Mucosa of descending colon (tissue), 3 donors: ENCODE measurements around the gene SLC9A2. TPM values are rescaled to one million over a fixed set of nuclear protein-coding genes. Genes with fewer than 3 reads are reported as not detected.

Experiments used
- ATAC-seq: fragments of 200-7000 bp; cut with Tn5 transposase; one replicate; pipeline ENCODE4 v1.9.1; 2020; ENCODE audit warnings: mild to moderate bottlenecking, moderate library complexity
- DNase-seq, 3 donors: peaks; one replicate each; pipeline ENCODE4 v3.0.0-alpha.2; 2020
- H3K36me3 ChIP-seq: fragments of 200-600 bp; one replicate; pipeline ENCODE4 v1.8.0; 2021; ENCODE audit warnings: low read depth, mild to moderate bottlenecking
- H3K4me1 ChIP-seq: fragments of 200-600 bp; one replicate; pipeline ENCODE4 v1.8.0; 2021; ENCODE audit warnings: low read depth, mild to moderate bottlenecking
- H3K4me3 ChIP-seq: fragments of 200-600 bp; one replicate; pipeline ENCODE4 v1.8.0; 2021; ENCODE audit warnings: mild to moderate bottlenecking
- H3K9me3 ChIP-seq: fragments of 200-600 bp; one replicate; pipeline ENCODE4 v1.8.0; 2021; ENCODE audit warnings: mild to moderate bottlenecking
- intact Hi-C, 2 donors: fragments of 100-400 bp; cut with DNase I in 1 of 2; cut with micrococcal nuclease in 1 of 2; formaldehyde crosslinking; loops; one replicate each; pipeline versions ENCODE4 v1.11.0 to v1.11.1; 2022; cut with DNase I, micrococcal nuclease
- total RNA-seq, 3 donors: library from RNA; stranded (reverse); fragmentation: NEBNext Ultra II Directional in 2 of 3; extraction: Animal tissue kit (Norgen Biotek cat#: 25700) in 2 of 3; gene quantifications; one replicate each; pipeline versions ENCODE4 v1.2.1 to v1.2.4, GENCODE V29; 2021 to 2023
- TF ChIP-seq, protein P1 (sequence below): fragments of 200-600 bp; IDR thresholded peaks from one replicate; pipeline ENCODE4 v1.8.0; 2022; ENCODE audit warnings: antibody characterized with exemption, mild to moderate bottlenecking
- donor health status: DM: no; HTN: no; CAD: no; lungs with moderate emphysema.
- donor health status: DM: no; HTN: no; CAD: no.
- donor health status: DM: no; HTN: yes; CAD: no.

Gene SLC9A2
- total RNA-seq, 3 donors from 2014 or later, result 32.2 to 92.9 (median 67.1) TPM

- Histone ChIP-seq H3K36me3 (no peaks in the 10 kb centered on the region), H3K4me1 (no peaks in the 10 kb centered on the region), H3K4me3 (no peak overlapping the region), H3K9me3 (no peaks in the 10 kb centered on the region)
- ATAC-seq, result peak; percentile 76
- intact Hi-C loops, result no loop called here
- TF ChIP-seq, protein P1, sequence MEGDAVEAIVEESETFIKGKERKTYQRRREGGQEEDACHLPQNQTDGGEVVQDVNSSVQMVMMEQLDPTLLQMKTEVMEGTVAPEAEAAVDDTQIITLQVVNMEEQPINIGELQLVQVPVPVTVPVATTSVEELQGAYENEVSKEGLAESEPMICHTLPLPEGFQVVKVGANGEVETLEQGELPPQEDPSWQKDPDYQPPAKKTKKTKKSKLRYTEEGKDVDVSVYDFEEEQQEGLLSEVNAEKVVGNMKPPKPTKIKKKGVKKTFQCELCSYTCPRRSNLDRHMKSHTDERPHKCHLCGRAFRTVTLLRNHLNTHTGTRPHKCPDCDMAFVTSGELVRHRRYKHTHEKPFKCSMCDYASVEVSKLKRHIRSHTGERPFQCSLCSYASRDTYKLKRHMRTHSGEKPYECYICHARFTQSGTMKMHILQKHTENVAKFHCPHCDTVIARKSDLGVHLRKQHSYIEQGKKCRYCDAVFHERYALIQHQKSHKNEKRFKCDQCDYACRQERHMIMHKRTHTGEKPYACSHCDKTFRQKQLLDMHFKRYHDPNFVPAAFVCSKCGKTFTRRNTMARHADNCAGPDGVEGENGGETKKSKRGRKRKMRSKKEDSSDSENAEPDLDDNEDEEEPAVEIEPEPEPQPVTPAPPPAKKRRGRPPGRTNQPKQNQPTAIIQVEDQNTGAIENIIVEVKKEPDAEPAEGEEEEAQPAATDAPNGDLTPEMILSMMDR, result no peak
- peak in 1 of 3 donors; percentile 31 for DNase-seq
Measured at GRCh38 chr2:102604769-102605168, 14.6 kb upstream of the SLC9A2 start.

DNA sequence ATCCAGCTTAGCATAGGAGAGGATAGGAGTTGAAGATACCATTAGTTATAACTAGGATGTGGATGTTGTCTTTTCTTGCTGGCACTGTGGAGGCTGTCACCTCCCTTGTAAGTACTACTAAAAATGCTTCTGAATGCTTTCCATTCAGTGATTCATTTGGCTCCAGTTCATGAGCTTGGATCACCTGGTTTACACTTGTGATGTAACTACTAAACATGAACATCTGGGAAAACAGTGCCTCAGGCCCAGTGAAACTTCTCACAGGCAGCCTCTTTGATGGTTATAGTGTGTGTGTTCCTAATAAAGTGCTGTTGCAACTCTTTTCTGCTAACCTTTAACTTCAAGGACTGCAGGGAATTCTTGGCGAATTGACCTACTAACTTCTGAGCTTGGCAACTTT is 13.0 kb upstream of the SLC9A2 start:
- no peaks in the 10 kb centered on the region for H3K4me1 ChIP-seq
- ATAC-seq, result peak; percentile 38

DNA sequence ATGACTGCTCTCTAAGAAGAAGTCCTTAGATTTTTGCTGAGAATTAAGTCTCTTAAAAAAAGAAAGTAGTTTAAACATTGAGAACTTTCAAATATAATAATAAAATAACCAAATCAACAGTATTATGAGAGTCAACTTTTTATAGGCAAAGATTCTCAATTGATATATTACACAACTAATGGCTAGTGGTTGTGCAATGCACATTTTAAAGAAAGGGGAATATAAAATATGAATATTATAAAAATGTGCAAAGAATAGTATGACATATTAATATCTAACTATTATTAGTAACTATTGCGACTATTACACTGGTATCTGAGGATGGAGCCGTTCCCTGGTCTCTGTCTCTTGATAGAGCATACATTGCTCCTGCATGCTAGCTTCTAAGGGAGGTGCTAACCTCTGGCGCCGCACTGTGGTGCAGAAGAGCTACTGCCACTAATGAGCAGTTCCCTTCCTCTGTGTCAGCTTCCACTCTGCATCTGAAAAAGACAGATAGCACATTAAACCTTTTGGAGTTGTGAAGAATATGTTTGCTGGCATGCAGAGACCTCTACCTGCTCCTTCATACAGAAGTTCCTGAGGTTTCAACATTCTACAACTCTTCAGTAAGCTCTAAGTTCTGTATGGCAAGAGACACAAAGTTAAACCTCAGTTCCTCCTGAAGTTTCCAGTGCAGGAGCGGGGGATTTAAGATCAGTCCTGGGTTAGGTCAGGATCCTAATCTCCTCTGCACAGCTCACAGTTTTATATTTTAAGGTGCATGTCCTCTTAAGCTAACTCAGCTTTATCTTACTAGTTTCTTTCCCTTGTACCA is 3.5 kb upstream of the SLC9A2 start:
- intact Hi-C loops, result loop anchor here in 1 of 2 donors (2.0 kb wide), 1 partner anchor 143 kb away; the partner anchor contains the start of gene SLC9A4
- peaks cover 17% of the 10 kb centered on the region for H3K4me1 ChIP-seq
- ATAC-seq (peak; percentile 52), DNase-seq (peak; percentile 64 to 74 (median 65))
- no peak overlapping the region for H3K4me3 ChIP-seq
- H3K9me3 ChIP-seq, result no peaks in the 10 kb centered on the region
- TF ChIP-seq, protein P1, result peak; percentile 63
- H3K36me3 ChIP-seq, result no peaks in the 10 kb centered on the region

More for the DNA sequence above, 13.0 kb upstream of the SLC9A2 start:
- H3K36me3 ChIP-seq, result no peaks in the 10 kb centered on the region
- DNase-seq, result no peak
- no peaks in the 10 kb centered on the region for H3K9me3 ChIP-seq
- no peak overlapping the region for H3K4me3 ChIP-seq
- intact Hi-C loops, result no loop called here
- TF ChIP-seq, protein P1, result no peak

GRCh38 chr2:102618452-102619413 is 620 bp upstream of the SLC9A2 start:
- peak; percentile 61 for ATAC-seq
- intact Hi-C loops, result no loop called here
- TF ChIP-seq, protein P1, result no peak
- Histone ChIP-seq H3K36me3 (no peaks in the 10 kb centered on the region), H3K4me3 (peak overlapping the region; percentile 64), H3K4me1 (peaks cover 17% of the 10 kb centered on the region), H3K9me3 (no peaks in the 10 kb centered on the region)
- peak; percentile 78 to 86 (median 85) for DNase-seq

DNA sequence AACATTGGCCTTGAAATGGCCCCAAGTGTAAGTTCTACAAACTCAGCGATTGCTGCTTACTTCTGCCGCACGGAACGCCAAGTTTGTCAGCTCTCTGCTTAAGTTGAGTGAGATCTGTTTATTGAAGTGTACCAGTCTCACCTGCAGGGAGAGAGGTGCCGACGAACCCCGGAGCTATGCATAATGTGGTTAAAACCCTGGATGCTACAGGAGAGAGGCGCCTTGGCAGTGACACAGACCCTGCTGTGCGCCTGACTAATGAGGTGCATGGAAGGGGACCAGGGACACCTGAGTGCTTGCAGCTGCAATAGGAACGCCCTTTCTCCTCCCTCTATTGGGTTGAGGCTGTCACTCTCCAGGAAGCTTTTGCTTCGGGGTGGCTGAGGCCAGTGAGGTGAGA is 979 bp downstream of the SLC9A2 start:
- DNase-seq (peak; percentile 81 to 86 (median 85)), ATAC-seq (peak; percentile 73)
- peak overlapping the region; percentile 64 for H3K4me3 ChIP-seq
- intact Hi-C loops, result no loop called here
- TF ChIP-seq, protein P1, result no peak
- no peaks in the 10 kb centered on the region for H3K9me3 ChIP-seq
- H3K36me3 ChIP-seq, result no peaks in the 10 kb centered on the region
- peaks cover 17% of the 10 kb centered on the region for H3K4me1 ChIP-seq
